ENCODE data around the gene DNAI1. TPM values are rescaled to one million over a fixed set of nuclear protein-coding genes. Genes with fewer than 3 reads are reported as not detected.

Gene DNAI1
- total RNA-seq, result under 1 TPM in 1 of 4 donors, not detected in 3; 0.51 TPM

- no peak for TF ChIP-seq CTCF (IDR thresholded peaks at IDR 0.05; ENCODE audit: low read depth)
Observed at GRCh38 chr9:34458013-34458958, at the start of gene DNAI1, which contains the start of gene FAM219A. TSS of gene DNAI1 (plus strand) at chr9:34458805. CDS start at chr9:34459006, 201 bp downstream. TSS of gene FAM219A (minus strand) at chr9:34458570. CDS start at chr9:34458263, 307 bp downstream.

- no peak for TF ChIP-seq CTCF (IDR thresholded peaks at IDR 0.05; ENCODE audit: low read depth)
Observed at GRCh38 chr9:34409154-34409553, 49.5 kb upstream of the DNAI1 start.

- TF ChIP-seq CTCF (IDR thresholded peaks at IDR 0.05; ENCODE audit: low read depth), result no peak
Observed at GRCh38 chr9:34412336-34412735, 46.3 kb upstream of the DNAI1 start.

GRCh38 chr9:34413231-34413852 lies 45.3 kb upstream of the DNAI1 start:
- TF ChIP-seq CTCF (IDR thresholded peaks at IDR 0.05; ENCODE audit: low read depth), result no peak

GRCh38 chr9:34417734-34418133 lies 40.9 kb upstream of the DNAI1 start:
- TF ChIP-seq CTCF (IDR thresholded peaks at IDR 0.05; ENCODE audit: low read depth), result no peak

- no peak for TF ChIP-seq CTCF (IDR thresholded peaks at IDR 0.05; ENCODE audit: low read depth)
Observed at GRCh38 chr9:34419716-34420504, 38.7 kb upstream of the DNAI1 start.
